Measurements from ENCODE around the gene PNLIP. TPM values are rescaled to one million over a fixed set of nuclear protein-coding genes. Genes with fewer than 3 reads are reported as not detected.

PNLIP gene
- total and polyA plus RNA-seq, 12 donors = 0.16 to 2.2 (median 0.90) TPM; not detected in 4

GRCh38 chr10:116589926-116590325, 44.2 kb downstream of the PNLIP start:
- no peaks in the 10 kb centered on the region for H3K9me3 ChIP-seq (replicated peaks in 1 of 3)
- TF ChIP-seq CTCF (IDR thresholded peaks at IDR 0.05) (no peak), POLR2A (IDR thresholded peaks at IDR 0.05) (no peak)
- intact Hi-C loops (cut with DNase I) = no loop called here
- 70 to 84% (median 79%) methylated on average over 2 of the region's 2 CpGs for WGBS, 4 donors
- H3K4me1 ChIP-seq (replicated peaks in 1 of 2) = no peaks in the 10 kb centered on the region
- no peaks in the 10 kb centered on the region for H3K36me3 ChIP-seq (replicated peaks in 1 of 2)
- DNase-seq = no peak
- H3K27me3 ChIP-seq = no peaks in the 10 kb centered on the region
- no peak overlapping the region for H3K4me3 ChIP-seq
- no peak overlapping the region for H3K27ac ChIP-seq

- DNase-seq = no peak
- Histone ChIP-seq H3K4me1 (replicated peaks in 1 of 2) (no peaks in the 10 kb centered on the region), H3K27me3 (no peaks in the 10 kb centered on the region), H3K4me3 (no peak within 1 kb of the TSS), H3K36me3 (replicated peaks in 1 of 2) (no peaks in the 10 kb centered on the region), H3K27ac (no peak within 1 kb of the TSS), H3K9me3 (replicated peaks in 1 of 3) (no peaks in the 10 kb centered on the region)
- 80 to 84% (median 82%) methylated on average over 8 to 9 of the region's 9 CpGs for WGBS, 4 donors
- intact Hi-C loops (cut with DNase I) = no loop called here
- TF ChIP-seq CTCF (IDR thresholded peaks at IDR 0.05) (no peak), POLR2A (IDR thresholded peaks at IDR 0.05) (no peak)
Observed at GRCh38 chr10:116590590-116591444, 45.1 kb downstream of the PNLIP start, which contains the start of gene PNLIPRP1. PNLIPRP1 (plus strand) TSS chr10:116590959; CDS start chr10:116591130, 171 bp downstream.

- Histone ChIP-seq H3K27ac (no peak overlapping the region), H3K9me3 (replicated peaks in 1 of 3) (no peaks in the 10 kb centered on the region), H3K27me3 (no peaks in the 10 kb centered on the region), H3K4me1 (replicated peaks in 1 of 2) (no peaks in the 10 kb centered on the region), H3K36me3 (replicated peaks in 1 of 2) (no peaks in the 10 kb centered on the region), H3K4me3 (no peak overlapping the region)
- 80 to 91% (median 86%) methylated on average over 5 of the region's 5 CpGs for WGBS, 4 donors
- TF ChIP-seq POLR2A (IDR thresholded peaks at IDR 0.05) (no peak), CTCF (IDR thresholded peaks at IDR 0.05) (no peak)
- no peak for DNase-seq
- intact Hi-C loops (cut with DNase I) = no loop called here
Observed at GRCh38 chr10:116593139-116593740, 47.5 kb downstream of the PNLIP start.

GRCh38 chr10:116594525-116595035, 48.8 kb downstream of the PNLIP start:
- intact Hi-C loops (cut with DNase I) = no loop called here
- Histone ChIP-seq H3K27ac (no peak overlapping the region), H3K4me3 (no peak overlapping the region), H3K9me3 (replicated peaks in 1 of 3) (no peaks in the 10 kb centered on the region), H3K27me3 (no peaks in the 10 kb centered on the region), H3K4me1 (replicated peaks in 1 of 2) (no peaks in the 10 kb centered on the region), H3K36me3 (replicated peaks in 1 of 2) (no peaks in the 10 kb centered on the region)
- no peak for DNase-seq
- 84 to 90% (median 85%) methylated on average over 7 of the region's 7 CpGs for WGBS, 4 donors
- TF ChIP-seq CTCF (IDR thresholded peaks at IDR 0.05) (no peak), POLR2A (IDR thresholded peaks at IDR 0.05) (no peak)

Data from adrenal gland (tissue), 12 donors.